CD4-positive, alpha-beta memory T cell (primary cell): Measurements from ENCODE around the gene MED27. TPM values are rescaled to one million over a fixed set of nuclear protein-coding genes. Genes with fewer than 3 reads are reported as not detected.

Experiments
- CTCF ChIA-PET: fragments of 350-600 bp; sonication (Branson Sonifier 250); formaldehyde crosslinking; loops from one replicate; lab custom pipeline; 2021; ENCODE audit warnings: inconsistent platforms; ENCODE audit not compliant: partially characterized antibody; lab: Charles Lee
- POLR2A ChIA-PET: fragments of 350-600 bp; sonication (Branson Sonifier 250); formaldehyde crosslinking; loops from one replicate; lab custom pipeline; 2021; ENCODE audit not compliant: partially characterized antibody; lab: Charles Lee
- DNase-seq, 5 donors: peaks; one replicate each; pipeline versions ENCODE4 v3.0.0 to v3.0.0-alpha.2; 2020 to 2022; ENCODE audit warnings: mixed read lengths in 1 of 5
- H3K27ac ChIP-seq: one replicate; pipeline ENCODE4 v1.7.0; 2013; ENCODE audit warnings: low read depth, low read length
- H3K27me3 ChIP-seq: 2 replicates; pipeline ENCODE4 v1.7.0; 2013; ENCODE audit warnings: mild to moderate bottlenecking, low read length, moderate library complexity; ENCODE audit not compliant: insufficient read depth
- H3K36me3 ChIP-seq: 2 replicates; pipeline ENCODE4 v1.7.0; 2013; ENCODE audit warnings: mild to moderate bottlenecking, low read length, moderate library complexity; ENCODE audit not compliant: insufficient read depth
- H3K4me1 ChIP-seq: 2 replicates; pipeline ENCODE4 v1.7.0; 2013; ENCODE audit warnings: mild to moderate bottlenecking, low read length, moderate library complexity; ENCODE audit not compliant: insufficient read depth
- H3K4me3 ChIP-seq, 2 donors: one replicate each; pipeline ENCODE4 v1.7.0; 2013; ENCODE audit warnings: low read length in 2 of 2, mild to moderate bottlenecking in 1 of 2
- H3K9me3 ChIP-seq, 2 donors: one replicate each; pipeline ENCODE4 v1.7.0; 2013; ENCODE audit warnings: low read length in 2 of 2, control low read depth in 1 of 2; ENCODE audit not compliant: control insufficient read depth in 1 of 2
- H3K27ac Mint-ChIP-seq, 7 donors: one replicate each; pipeline ENCODE4 v1.8.0; 2020 to 2021; ENCODE audit warnings: mixed read lengths in 7 of 7, mild to moderate bottlenecking in 6 of 7, inconsistent platforms in 3 of 7, moderate library complexity in 3 of 7
- H3K27me3 Mint-ChIP-seq, 2 donors: one replicate each; pipeline ENCODE4 v1.8.0; 2020 to 2021; ENCODE audit warnings: mixed read lengths in 2 of 2
- H3K36me3 Mint-ChIP-seq, 2 donors: one replicate each; pipeline ENCODE4 v1.8.0; 2020 to 2021; ENCODE audit warnings: mixed read lengths in 2 of 2, inconsistent platforms in 1 of 2, mild to moderate bottlenecking in 1 of 2
- H3K4me1 Mint-ChIP-seq, 4 donors: one replicate each; pipeline ENCODE4 v1.8.0; 2020 to 2021; ENCODE audit warnings: mixed read lengths in 4 of 4, mild to moderate bottlenecking in 1 of 4
- H3K4me3 Mint-ChIP-seq, 8 donors: one replicate each; pipeline ENCODE4 v1.8.0; 2020 to 2021; ENCODE audit warnings: mixed read lengths in 8 of 8, mild to moderate bottlenecking in 7 of 8, moderate library complexity in 6 of 8, inconsistent platforms in 3 of 8
- H3K9me3 Mint-ChIP-seq, 8 donors: one replicate each; pipeline ENCODE4 v1.8.0; 2020 to 2021; ENCODE audit warnings: mixed read lengths in 8 of 8, mild to moderate bottlenecking in 5 of 8, inconsistent platforms in 3 of 8, moderate library complexity in 1 of 8
- intact Hi-C: fragments of 100-400 bp; cut with micrococcal nuclease; formaldehyde crosslinking; loops from one replicate; pipeline ENCODE4 v1.15.1; 2023
- polyA plus RNA-seq, 2 donors: library from polyadenylated mRNA; unstranded; fragments of 300-500 nt; fragmentation: Illumina TruSeq; gene quantifications; one replicate each; pipeline ENCODE4 v1.2.3, GENCODE V29; 2021
- total RNA-seq, 2 experiments: library from RNA; stranded (reverse); gene quantifications; one replicate each; pipeline ENCODE4 v1.2.3, GENCODE V29; 2021

MED27 gene
- total and polyA plus RNA-seq, 4 experiments from 2014 or later: 15.6 to 57.7 (median 29.3) TPM

DNA sequence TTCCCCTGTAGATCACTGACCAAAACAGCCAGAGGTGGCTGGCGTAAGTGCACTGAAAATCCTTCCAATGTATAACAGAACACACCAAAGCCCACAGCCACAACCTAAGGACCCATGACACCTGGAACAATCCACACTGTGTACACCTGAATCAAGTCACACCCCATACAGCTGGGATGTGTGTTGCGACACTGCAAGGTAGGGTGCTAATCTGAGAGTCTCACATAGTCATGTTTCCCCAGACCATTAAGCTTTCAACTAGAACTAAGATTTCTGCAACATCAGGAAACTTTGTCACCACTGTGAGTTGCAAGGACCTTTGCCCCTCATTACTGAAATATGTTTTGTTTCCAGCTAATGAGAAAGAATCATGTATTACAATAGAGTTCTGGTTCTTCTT lies 59.4 kb downstream of the MED27 start:
- Mint-ChIP-seq H3K27ac (peak overlapping the region in 2 of 7 donors; percentile 21 to 23), H3K9me3 (no peaks in the 10 kb centered on the region)
- CTCF ChIA-PET: no interaction called here

DNA sequence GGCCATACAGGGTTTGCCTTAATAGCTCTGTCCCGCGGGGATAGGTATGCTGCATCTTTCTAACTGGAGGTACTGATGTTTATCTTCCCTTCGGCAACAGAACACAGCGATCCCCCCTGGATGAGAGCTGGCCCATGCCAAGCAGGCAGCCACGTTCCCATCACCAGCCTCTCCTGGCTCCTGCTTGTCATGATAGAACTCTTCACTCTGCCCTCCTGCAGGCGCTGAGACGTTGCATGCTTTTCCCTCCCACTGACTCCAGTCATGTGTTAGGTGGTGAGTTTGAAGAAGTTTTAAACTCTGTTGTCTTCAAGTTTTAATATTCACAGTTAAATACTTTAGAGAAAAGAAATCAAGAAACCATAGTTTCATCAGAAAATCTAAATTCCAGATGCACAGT lies 60.0 kb downstream of the MED27 start:
- Histone ChIP-seq H3K4me3 (no peak overlapping the region), H3K27ac (no peak overlapping the region), H3K4me1 (no peaks in the 10 kb centered on the region), H3K36me3 (no peaks in the 10 kb centered on the region), H3K9me3 (no peaks in the 10 kb centered on the region), H3K27me3 (no peaks in the 10 kb centered on the region)
- ChIA-PET CTCF (no interaction called here), POLR2A (no interaction called here)
- no peak overlapping the region for H3K4me3 Mint-ChIP-seq
- H3K9me3 Mint-ChIP-seq: no peaks in the 10 kb centered on the region
- no peaks in the 10 kb centered on the region for H3K27me3 Mint-ChIP-seq
- H3K4me1 Mint-ChIP-seq: peaks cover 4 to 20% (median 15%) of the 10 kb centered on the region in 4 donors
- DNase-seq: no peak
- intact Hi-C loops: no loop called here
- no peak overlapping the region for H3K27ac Mint-ChIP-seq
- peaks cover 1 to 12% of the 10 kb centered on the region in 2 donors for H3K36me3 Mint-ChIP-seq

More for the DNA sequence above, 59.4 kb downstream of the MED27 start:
- Histone ChIP-seq H3K27ac (no peak overlapping the region), H3K9me3 (no peaks in the 10 kb centered on the region), H3K36me3 (no peaks in the 10 kb centered on the region), H3K27me3 (no peaks in the 10 kb centered on the region), H3K4me1 (no peaks in the 10 kb centered on the region), H3K4me3 (no peak overlapping the region)
- intact Hi-C loops: no loop called here
- Mint-ChIP-seq H3K36me3 (peaks cover 0 to 10% of the 10 kb centered on the region in 2 donors), H3K4me3 (no peak overlapping the region), H3K4me1 (peaks cover 6 to 22% (median 15%) of the 10 kb centered on the region in 4 donors), H3K27me3 (no peaks in the 10 kb centered on the region)
- POLR2A ChIA-PET: no interaction called here
- no peak for DNase-seq

DNA sequence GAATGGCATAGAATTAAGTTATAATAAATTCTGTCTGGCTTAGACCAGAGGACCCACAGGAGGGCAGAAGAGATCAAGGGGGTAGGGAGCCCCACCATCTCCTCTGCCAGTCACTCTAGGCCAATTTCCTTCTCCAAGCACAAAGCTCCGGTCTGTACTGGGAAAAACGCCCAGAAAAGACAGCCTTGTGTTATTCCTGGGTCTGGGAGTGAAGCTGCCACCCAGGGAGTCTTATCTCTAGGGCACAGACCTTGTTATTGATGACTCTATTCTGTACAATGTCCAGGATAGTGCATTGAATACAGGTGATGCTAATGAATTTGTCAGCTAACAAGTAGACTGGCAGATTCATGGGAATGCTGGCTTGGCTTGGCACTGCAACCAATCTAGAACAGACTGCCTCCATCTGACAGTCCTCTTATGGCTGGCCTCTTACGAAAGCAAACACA lies 60.7 kb downstream of the MED27 start:
- ChIA-PET CTCF (no interaction called here), POLR2A (no interaction called here)
- no peak for DNase-seq
- H3K9me3 ChIP-seq: no peaks in the 10 kb centered on the region
- H3K27me3 Mint-ChIP-seq: no peaks in the 10 kb centered on the region
- no peaks in the 10 kb centered on the region for H3K4me1 ChIP-seq
- H3K4me3 ChIP-seq: no peak overlapping the region
- H3K36me3 Mint-ChIP-seq: peaks cover 8 to 12% of the 10 kb centered on the region in 2 donors
- no peak overlapping the region for H3K4me3 Mint-ChIP-seq
- intact Hi-C loops: no loop called here
- no peaks in the 10 kb centered on the region for H3K27me3 ChIP-seq
- no peak overlapping the region for H3K27ac Mint-ChIP-seq
- no peaks in the 10 kb centered on the region for H3K9me3 Mint-ChIP-seq
- H3K36me3 ChIP-seq: no peaks in the 10 kb centered on the region
- H3K27ac ChIP-seq: no peak overlapping the region
- peaks cover 3 to 18% (median 15%) of the 10 kb centered on the region in 4 donors for H3K4me1 Mint-ChIP-seq

DNA sequence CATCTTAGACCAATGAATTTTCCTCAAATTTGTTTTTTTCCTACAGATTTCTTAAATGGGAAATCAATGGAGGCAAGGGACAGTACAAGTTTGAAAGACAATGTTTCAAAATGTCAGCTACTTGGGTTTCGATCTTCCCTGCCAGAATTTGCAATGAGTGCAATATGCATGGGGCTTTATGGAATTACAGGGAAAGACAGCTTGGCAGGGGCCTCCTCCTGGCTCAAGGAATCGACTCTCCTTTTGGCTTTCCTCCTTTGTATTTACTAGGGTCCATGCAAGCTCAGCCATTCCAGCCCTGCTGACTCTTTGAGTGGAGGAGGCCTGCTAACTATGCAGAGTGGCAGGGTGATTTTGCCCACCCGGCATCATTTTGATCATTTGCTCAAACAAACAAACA lies 63.2 kb downstream of the MED27 start:
- POLR2A ChIA-PET: no interaction called here
- intact Hi-C loops: no loop called here
- Histone ChIP-seq H3K4me1 (no peaks in the 10 kb centered on the region), H3K4me3 (no peak overlapping the region), H3K36me3 (peaks cover 10% of the 10 kb centered on the region), H3K9me3 (no peaks in the 10 kb centered on the region), H3K27me3 (no peaks in the 10 kb centered on the region), H3K27ac (no peak overlapping the region)
- Mint-ChIP-seq H3K4me3 (no peak overlapping the region), H3K27ac (no peak overlapping the region), H3K9me3 (no peaks in the 10 kb centered on the region), H3K4me1 (peaks cover 3 to 16% (median 10%) of the 10 kb centered on the region in 4 donors), H3K27me3 (no peaks in the 10 kb centered on the region), H3K36me3 (peaks cover 29 to 31% of the 10 kb centered on the region in 2 donors)
- CTCF ChIA-PET: no interaction called here
- no peak for DNase-seq

DNA sequence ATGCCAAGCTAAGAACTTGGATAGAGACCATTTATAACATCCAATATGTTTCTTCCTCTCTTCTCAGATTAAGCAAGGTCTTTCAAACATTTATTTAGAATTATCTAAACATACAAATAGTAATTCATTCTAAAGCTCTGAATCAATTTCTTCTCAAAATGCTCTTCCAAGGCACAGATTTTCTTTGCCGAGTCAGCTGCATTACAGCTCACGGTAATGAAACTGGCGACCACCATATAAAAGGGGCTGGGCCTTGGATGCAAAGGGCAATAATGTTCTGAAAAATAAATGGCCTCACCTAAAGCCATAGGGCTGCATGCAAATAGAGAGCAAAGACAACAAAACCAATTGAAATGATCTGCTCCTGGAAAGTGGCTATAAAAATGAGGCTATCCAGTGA lies 63.8 kb downstream of the MED27 start:
- Mint-ChIP-seq H3K4me1 (peaks cover 0 to 16% (median 5%) of the 10 kb centered on the region in 4 donors), H3K27me3 (no peaks in the 10 kb centered on the region), H3K9me3 (no peaks in the 10 kb centered on the region), H3K4me3 (no peak overlapping the region), H3K36me3 (peaks cover 31 to 34% of the 10 kb centered on the region in 2 donors), H3K27ac (no peak overlapping the region)
- no peak overlapping the region for H3K4me3 ChIP-seq
- no peak for DNase-seq
- H3K27ac ChIP-seq: no peak overlapping the region
- H3K27me3 ChIP-seq: no peaks in the 10 kb centered on the region
- intact Hi-C loops: no loop called here
- POLR2A ChIA-PET: no interaction called here
- CTCF ChIA-PET: no interaction called here
- no peaks in the 10 kb centered on the region for H3K4me1 ChIP-seq
- H3K36me3 ChIP-seq: peaks cover 10% of the 10 kb centered on the region
- no peaks in the 10 kb centered on the region for H3K9me3 ChIP-seq

DNA sequence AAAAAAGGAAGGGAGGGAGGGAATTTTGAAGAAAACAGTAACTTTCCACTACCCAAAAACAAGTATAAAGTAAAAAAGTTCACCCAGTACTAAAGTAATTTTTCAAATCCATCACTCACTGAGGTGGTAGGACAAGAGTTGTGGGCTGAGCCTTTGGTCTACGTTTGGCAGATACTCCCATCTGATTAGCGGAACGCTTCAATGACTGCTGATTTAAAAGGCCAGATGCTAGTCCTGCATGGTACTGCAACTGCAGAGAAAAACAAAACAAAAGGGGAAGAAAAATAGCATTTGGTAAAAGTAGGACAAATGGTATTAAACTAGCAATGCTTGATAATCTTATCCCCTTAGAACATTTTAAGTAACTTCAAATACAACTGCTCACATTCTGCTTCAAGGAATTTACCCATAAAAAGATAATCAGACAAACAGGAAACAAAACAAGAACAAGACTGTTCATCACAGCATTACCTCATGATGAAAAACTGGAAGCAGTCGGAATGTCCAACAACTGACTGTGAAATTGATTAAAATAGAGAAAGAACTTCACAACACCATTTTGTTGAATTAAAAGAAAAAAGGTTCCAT lies 65.4 kb downstream of the MED27 start:
- POLR2A ChIA-PET: no interaction called here
- Histone ChIP-seq H3K4me1 (no peaks in the 10 kb centered on the region), H3K4me3 (no peak overlapping the region), H3K9me3 (no peaks in the 10 kb centered on the region), H3K27ac (no peak overlapping the region), H3K27me3 (no peaks in the 10 kb centered on the region), H3K36me3 (peaks cover 10% of the 10 kb centered on the region)
- Mint-ChIP-seq H3K4me1 (peaks cover 0 to 7% (median 4%) of the 10 kb centered on the region in 4 donors), H3K27me3 (no peaks in the 10 kb centered on the region), H3K36me3 (peaks cover 37% of the 10 kb centered on the region in 2 donors), H3K4me3 (no peak overlapping the region), H3K9me3 (no peaks in the 10 kb centered on the region), H3K27ac (no peak overlapping the region)
- no peak for DNase-seq
- intact Hi-C loops: no loop called here
- CTCF ChIA-PET: no interaction called here

DNA sequence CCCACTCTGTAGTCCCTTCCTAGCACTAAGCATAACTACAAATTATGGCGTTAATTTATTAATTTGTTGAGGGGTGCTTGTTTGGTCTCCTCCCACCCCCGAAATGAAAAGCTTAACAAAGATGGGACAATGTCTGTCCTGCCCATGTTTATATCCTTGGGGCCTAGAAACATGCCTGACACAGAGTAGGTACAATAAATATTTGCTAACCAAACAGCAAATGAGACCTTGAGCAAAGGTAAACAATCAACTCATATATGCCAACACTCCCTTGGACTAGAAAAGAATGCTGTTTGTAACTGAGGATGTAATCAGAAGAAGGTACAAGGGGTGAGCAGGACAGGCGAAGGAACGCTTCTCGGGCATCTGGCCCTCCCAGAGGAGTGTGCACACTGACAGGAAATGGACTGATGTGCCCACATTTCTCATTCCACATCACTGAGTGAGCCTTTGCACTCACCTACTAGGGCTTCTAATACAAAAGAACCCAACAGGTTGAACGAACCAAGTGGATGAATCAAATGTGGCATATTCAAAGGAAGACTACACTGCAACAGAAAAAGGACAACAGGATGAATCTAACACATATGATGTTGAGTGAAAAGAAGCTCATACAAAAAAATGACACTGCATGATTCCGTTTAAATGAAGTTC lies 66.8 kb downstream of the MED27 start:
- intact Hi-C loops: no loop called here
- ChIA-PET POLR2A (no interaction called here), CTCF (no interaction called here)
- Histone ChIP-seq H3K9me3 (no peaks in the 10 kb centered on the region), H3K27ac (no peak overlapping the region), H3K36me3 (peaks cover 10% of the 10 kb centered on the region), H3K4me1 (peaks cover 1% of the 10 kb centered on the region), H3K27me3 (no peaks in the 10 kb centered on the region), H3K4me3 (no peak overlapping the region)
- H3K36me3 Mint-ChIP-seq: peaks cover 39 to 43% of the 10 kb centered on the region in 2 donors
- no peaks in the 10 kb centered on the region for H3K27me3 Mint-ChIP-seq
- no peak for DNase-seq
- no peaks in the 10 kb centered on the region for H3K9me3 Mint-ChIP-seq
- peaks cover 0 to 17% (median 10%) of the 10 kb centered on the region in 4 donors for H3K4me1 Mint-ChIP-seq
- H3K27ac Mint-ChIP-seq: peak overlapping the region in 1 of 7 donors; percentile 71
- H3K4me3 Mint-ChIP-seq: no peak overlapping the region
